ENCODE measurements around the gene SLC2A4RG. TPM values are rescaled to one million over a fixed set of nuclear protein-coding genes. Genes with fewer than 3 reads are reported as not detected.

The SLC2A4RG gene
- polyA plus RNA-seq, 1 of the 3 experiments (the other 2 are of a cell fraction), result 90.9 TPM

DNA sequence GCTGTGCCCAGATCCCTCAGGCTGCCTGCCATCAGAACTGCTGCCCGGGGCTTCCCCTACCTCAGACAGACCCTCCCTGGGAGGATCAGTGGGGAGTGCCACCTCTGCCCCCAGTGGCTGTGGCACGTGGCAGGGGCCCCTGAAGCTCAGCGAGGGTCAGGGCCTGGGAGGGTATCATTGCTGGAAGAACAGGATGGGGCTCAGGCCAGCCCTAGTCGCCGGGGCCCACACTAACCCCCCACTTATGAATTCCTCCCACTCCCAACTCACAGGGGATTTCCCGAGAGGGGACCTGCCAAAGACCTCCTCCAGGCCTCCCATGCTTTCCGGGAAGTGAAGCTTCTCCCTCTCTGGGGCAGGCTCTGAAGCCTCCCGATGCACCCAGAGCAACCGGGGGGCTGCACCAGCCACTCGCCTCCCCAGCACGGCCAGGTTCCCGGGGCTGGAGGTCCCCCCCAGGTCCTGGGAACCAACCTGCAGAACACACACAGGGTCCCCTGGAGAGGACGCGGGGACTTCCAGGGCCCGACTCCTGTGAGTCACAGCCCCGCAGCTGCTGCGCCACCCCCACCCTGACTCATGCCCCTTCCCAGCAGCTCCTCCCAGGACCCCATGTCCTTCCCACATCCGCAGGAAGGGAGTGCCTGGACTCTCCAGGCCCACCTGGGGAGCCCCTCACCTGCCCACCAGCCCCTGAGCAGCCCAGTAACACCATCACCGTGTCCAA lies 40.7 kb upstream of the SLC2A4RG start:
- Histone ChIP-seq H3K79me2 (ENCODE audit: insufficient read depth) (no peaks in the 10 kb centered on the region), H3K9me3 (no peaks in the 10 kb centered on the region), H2AFZ (ENCODE audit: low read depth) (no peak overlapping the region), H3K9ac (peak overlapping the region; percentile 61), H3K9me2 (no peaks in the 10 kb centered on the region), H4K20me1 (ENCODE audit: insufficient read depth) (no peaks in the 10 kb centered on the region), H3K4me3 (ENCODE audit: low read depth in 2 of 2, low read length in 1 of 2) (peak overlapping the region in 1 of 2 experiments; percentile 42; a peak in 1 of 4 replicates), H3K36me3 (replicated peaks in 1 of 2; ENCODE audit: control insufficient read depth in 1 of 2, insufficient read depth in 2 of 2, low read length in 1 of 2) (peaks cover 0 to 11% of the 10 kb centered on the region in 2 experiments), H3K27me3 (ENCODE audit: insufficient read depth) (no peaks in the 10 kb centered on the region), H3K4me2 (peak overlapping the region; percentile 72), H3K27ac (ENCODE audit: low read depth in 2 of 2, low read length in 1 of 2) (peak overlapping the region; percentile 28 to 85), H3F3A (replicated peaks; ENCODE audit: insufficient read depth) (no peaks in the 10 kb centered on the region), H3K4me1 (ENCODE audit: control insufficient read depth in 1 of 2, insufficient read depth in 2 of 2, low read depth in 1 of 2, low read length in 1 of 2) (peaks cover 22 to 30% of the 10 kb centered on the region in 2 experiments; a peak in 3 of 4 replicates)
- peak; percentile 58 for DNase-seq
- ChIA-PET POLR2A (interaction anchor here (1.4 to 3.4 kb wide), 2 partner anchors 9 to 166 kb away, joined by 3 to 22 read pairs; partner anchors contain the start of genes ARFRP1, TPD52L2 and ZGPAT), CTCF (interaction anchor here (1.7 kb wide), 1 partner anchor 202 kb away, joined by 4 read pairs; no protein-coding TSS in a partner anchor)
- WGBS (ENCODE audit: low lambda C conversion rate), result 20% methylated on average over 4 of the region's 19 CpGs
- TF ChIP-seq EP300 (IDR thresholded peaks at IDR 0.05; ENCODE audit: borderline replicate concordance in 1 of 2, low read depth in 1 of 2, low read length in 1 of 2) (peak in 1 of 2 experiments; percentile 59; a peak in 1 of 4 replicates), YY1 (IDR thresholded peaks at IDR 0.05; ENCODE audit: low read depth) (no peak), GABPA (IDR thresholded peaks at IDR 0.05; ENCODE audit: low read depth) (0 out of 2 replicates have a peak, but pooled peaks have one; percentile 15), FOSL2 (IDR thresholded peaks at IDR 0.05; ENCODE audit: borderline replicate concordance, low read depth) (peak; percentile 98), ELF1 (IDR thresholded peaks at IDR 0.05) (0 out of 2 replicates have a peak, but pooled peaks have one; percentile 25), SIN3A (IDR thresholded peaks at IDR 0.05; ENCODE audit: borderline replicate concordance, low read depth, low read length) (no peak; the same call in 1 of the 2 replicates), USF1 (IDR thresholded peaks at IDR 0.05; ENCODE audit: borderline replicate concordance, low read depth) (no peak), MEF2A (IDR thresholded peaks at IDR 0.05; ENCODE audit: borderline replicate concordance, low read depth) (no peak), GATA2 (CRISPR knock-in tag; IDR thresholded peaks at IDR 0.05) (no peak), REST (IDR thresholded peaks at IDR 0.05; ENCODE audit: low read depth, low read length) (peak; percentile 7; the same call in 1 of the 2 replicates), RCOR1 (IDR thresholded peaks at IDR 0.05; ENCODE audit: low read length) (no peak), POLR2AphosphoS5 (IDR thresholded peaks at IDR 0.05; ENCODE audit: low read depth, low read length) (peak; percentile 34), TAF1 (IDR thresholded peaks at IDR 0.05; ENCODE audit: borderline replicate concordance, low read depth, low read length) (no peak; the same call in 1 of the 2 replicates), JUND (IDR thresholded peaks at IDR 0.05) (peak; percentile 90), NFIC (IDR thresholded peaks at IDR 0.05; ENCODE audit: borderline replicate concordance) (no peak), FOXJ3 (CRISPR knock-in tag; IDR thresholded peaks at IDR 0.05) (no peak), CHD2 (IDR thresholded peaks at IDR 0.05; ENCODE audit: low read length, partially characterized antibody) (peak; percentile 3), TCF12 (IDR thresholded peaks at IDR 0.05) (peak; percentile 77), RFX5 (IDR thresholded peaks at IDR 0.05; ENCODE audit: low read length) (no peak)
- TF ChIP-seq, protein P1, sequence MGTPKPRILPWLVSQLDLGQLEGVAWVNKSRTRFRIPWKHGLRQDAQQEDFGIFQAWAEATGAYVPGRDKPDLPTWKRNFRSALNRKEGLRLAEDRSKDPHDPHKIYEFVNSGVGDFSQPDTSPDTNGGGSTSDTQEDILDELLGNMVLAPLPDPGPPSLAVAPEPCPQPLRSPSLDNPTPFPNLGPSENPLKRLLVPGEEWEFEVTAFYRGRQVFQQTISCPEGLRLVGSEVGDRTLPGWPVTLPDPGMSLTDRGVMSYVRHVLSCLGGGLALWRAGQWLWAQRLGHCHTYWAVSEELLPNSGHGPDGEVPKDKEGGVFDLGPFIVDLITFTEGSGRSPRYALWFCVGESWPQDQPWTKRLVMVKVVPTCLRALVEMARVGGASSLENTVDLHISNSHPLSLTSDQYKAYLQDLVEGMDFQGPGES (IDR thresholded peaks at IDR 0.05; ENCODE audit: low read depth, low read length), result no peak
- TF ChIP-seq, protein P2, sequence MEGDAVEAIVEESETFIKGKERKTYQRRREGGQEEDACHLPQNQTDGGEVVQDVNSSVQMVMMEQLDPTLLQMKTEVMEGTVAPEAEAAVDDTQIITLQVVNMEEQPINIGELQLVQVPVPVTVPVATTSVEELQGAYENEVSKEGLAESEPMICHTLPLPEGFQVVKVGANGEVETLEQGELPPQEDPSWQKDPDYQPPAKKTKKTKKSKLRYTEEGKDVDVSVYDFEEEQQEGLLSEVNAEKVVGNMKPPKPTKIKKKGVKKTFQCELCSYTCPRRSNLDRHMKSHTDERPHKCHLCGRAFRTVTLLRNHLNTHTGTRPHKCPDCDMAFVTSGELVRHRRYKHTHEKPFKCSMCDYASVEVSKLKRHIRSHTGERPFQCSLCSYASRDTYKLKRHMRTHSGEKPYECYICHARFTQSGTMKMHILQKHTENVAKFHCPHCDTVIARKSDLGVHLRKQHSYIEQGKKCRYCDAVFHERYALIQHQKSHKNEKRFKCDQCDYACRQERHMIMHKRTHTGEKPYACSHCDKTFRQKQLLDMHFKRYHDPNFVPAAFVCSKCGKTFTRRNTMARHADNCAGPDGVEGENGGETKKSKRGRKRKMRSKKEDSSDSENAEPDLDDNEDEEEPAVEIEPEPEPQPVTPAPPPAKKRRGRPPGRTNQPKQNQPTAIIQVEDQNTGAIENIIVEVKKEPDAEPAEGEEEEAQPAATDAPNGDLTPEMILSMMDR (IDR thresholded peaks at IDR 0.05), result no peak
- TF ChIP-seq, protein P3, sequence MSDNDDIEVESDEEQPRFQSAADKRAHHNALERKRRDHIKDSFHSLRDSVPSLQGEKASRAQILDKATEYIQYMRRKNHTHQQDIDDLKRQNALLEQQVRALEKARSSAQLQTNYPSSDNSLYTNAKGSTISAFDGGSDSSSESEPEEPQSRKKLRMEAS (IDR thresholded peaks at IDR 0.05; ENCODE audit: low read depth), result peak; percentile 15
- TF ChIP-seq, protein P4, sequence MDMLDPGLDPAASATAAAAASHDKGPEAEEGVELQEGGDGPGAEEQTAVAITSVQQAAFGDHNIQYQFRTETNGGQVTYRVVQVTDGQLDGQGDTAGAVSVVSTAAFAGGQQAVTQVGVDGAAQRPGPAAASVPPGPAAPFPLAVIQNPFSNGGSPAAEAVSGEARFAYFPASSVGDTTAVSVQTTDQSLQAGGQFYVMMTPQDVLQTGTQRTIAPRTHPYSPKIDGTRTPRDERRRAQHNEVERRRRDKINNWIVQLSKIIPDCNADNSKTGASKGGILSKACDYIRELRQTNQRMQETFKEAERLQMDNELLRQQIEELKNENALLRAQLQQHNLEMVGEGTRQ (IDR thresholded peaks at IDR 0.05; ENCODE audit: borderline replicate concordance, low read depth, low read length), result no peak

All from SK-N-SH (cell line).